Placental epithelial cell (primary cell): ENCODE results near the gene DLAT. TPM values are rescaled to one million over a fixed set of nuclear protein-coding genes. Genes with fewer than 3 reads are reported as not detected.

Experiments
- small RNA-seq: library from RNA; depleted of rRNA; stranded (forward); fragments of <200 nt; gene quantifications from one replicate; pipeline ENCODE3, GENCODE V24; 2012
- total RNA-seq: library from RNA; depleted of rRNA; stranded (reverse); fragments of >200 nt; gene quantifications from 2 replicates; pipeline ENCODE4 v1.2.3, GENCODE V29; 2012

The DLAT gene
- 18.1 and 24.6 TPM in 2 replicates for total RNA-seq

DNA sequence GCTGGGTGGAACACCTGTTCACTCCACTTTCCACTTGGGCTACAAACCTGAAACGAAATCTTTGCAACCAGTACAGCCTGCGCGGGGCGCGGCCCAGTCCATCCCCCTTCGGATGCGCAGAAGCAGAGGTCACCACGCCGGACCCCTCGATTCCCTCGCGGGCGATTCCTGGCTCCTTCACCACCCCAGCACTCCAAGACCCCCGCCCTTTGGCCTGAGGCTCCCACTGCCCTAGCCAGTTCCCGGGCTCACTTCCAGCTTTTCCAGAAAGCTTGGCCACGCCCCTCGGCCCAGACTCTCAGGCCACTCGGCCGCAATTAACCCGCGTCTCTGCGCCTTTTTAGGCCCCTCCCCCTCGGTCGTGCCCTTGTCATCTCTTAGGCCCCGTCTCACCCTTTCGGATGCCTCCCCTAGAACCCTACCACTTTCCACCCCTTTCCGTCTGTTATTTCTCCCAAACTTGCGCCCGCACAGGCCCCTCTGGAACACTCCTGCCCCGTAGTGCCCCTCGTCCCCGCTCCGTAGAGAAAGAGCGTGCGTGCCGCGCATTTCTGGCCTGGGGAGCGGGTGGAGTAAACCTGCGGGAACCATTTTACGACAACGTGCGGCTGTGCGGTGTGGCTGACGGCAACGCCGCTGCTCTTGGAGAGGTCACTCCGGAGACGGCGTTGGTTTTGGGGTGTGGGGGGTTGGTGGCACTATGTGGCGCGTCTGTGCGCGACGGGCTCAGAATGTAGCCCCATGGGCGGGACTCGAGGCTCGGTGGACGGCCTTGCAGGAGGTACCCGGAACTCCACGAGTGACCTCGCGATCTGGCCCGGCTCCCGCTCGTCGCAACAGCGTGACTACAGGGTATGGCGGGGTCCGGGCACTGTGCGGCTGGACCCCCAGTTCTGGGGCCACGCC, at the start of gene DLAT:
Gene DLAT (plus strand): TSS at position 636 of the 906 bp plus-strand sequence. CDS start 65 bp downstream, at position 701.

DNA sequence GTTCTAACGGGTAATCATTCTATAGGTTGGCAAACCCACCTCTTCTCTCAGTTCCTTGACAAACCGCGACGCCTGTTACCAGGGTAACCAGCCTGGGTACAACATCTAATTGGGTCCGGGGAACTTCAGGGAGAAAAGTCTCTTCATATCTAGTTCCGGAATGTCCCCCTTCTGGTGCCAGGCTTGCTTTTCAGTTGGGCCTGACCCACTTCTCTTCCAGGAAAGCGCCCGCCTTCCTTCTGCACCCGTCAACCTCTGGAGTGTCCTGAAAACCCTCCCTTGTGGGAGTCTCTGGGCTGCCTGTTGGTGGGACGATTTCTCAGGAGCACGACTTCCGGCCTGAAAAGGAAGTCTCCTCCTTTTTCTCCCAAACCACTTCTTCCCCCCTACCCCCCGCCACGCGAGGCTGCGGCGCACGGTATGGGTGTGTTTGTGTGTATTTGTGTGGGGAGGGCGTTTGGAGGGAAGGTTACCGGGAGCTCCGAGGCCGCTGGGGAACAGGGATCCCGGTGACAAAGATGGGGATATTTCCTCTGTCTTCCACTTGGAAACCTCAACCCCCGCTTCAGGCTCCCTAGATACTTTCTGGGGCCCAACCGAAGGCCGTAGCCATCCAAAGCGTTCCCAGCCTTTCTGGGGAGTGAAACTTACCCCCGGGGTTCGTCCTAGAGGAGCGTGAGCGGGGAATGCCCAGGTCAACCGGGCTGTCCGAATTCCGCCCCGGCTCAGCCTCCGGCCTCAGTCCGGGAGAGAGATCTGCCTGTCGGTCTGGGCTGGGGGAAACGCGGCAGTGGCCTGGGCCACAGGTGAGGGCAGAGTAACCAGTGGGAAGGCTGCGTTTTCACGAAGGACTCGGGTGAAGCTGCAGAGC, 49.0 kb downstream of the DLAT start, which contains the start of the genes NKAPD1 and PIH1D2:
Gene NKAPD1 (plus strand): TSS at position 359 of the 871 bp plus-strand sequence. CDS start 1,276 bp downstream, outside the sequence.
Gene PIH1D2 (minus strand): TSS at position 77 of the 871 bp plus-strand sequence. CDS start 843 bp downstream, outside the sequence.

DNA sequence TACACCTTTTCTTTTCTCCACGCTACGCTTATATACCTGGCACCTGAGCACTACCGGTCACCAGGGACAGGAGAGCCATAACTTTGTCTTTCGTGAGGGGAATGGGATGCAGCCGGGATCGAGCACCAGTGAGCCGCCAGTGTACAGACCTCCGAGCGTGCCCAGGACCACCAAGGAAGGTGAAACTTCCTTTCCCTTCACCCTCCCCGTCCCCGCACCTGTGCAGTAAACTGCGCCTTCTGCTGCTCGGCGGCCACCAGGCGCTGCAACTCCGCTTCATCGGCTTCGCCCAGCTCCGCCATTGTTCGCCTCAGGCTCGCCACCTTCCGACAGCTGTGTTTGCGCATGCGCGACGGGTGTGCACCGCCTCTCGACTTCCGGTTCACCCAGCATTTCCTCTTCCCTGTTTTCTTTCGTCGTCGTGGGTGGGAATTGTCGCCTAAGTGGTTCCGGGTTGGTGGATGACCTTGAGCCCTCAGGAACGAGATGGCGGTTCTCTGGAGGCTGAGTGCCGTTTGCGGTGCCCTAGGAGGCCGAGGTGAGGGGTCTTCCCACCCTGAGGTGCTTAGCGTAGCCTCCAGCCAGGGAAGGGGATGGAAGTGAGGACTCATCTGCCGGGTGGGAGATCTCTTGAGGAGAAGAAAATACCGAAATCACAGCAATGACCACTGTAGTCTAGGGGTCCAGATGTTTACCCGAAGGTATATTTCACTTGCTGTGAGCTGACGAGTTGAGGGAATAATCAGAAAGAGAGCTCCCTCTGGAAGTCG, 61.4 kb downstream of the DLAT start, which contains the start of the genes SDHD and TIMM8B:
Gene SDHD (plus strand): TSS at position 452 of the 770 bp plus-strand sequence. CDS start 35 bp downstream, at position 487.
Gene TIMM8B (minus strand): TSS at position 335 of the 770 bp plus-strand sequence. CDS start 33 bp downstream, at position 302.

Small RNA genes lying within 50 kb of the gene (small RNA-seq; reads per million reads assigned to genes)
- not detected for gene AP000907.3
- gene RNU6-893P: not detected

Other genes with a start within 250 kb of the DLAT start
- 30.6 and 66.7 TPM in 2 replicates for gene ALG9, start 153.8 kb upstream of the DLAT start, total RNA-seq
- 2.2 and 3.1 TPM in 2 replicates for gene FDXACB1, start 146.2 kb upstream of the DLAT start, total RNA-seq
- gene CFAP68, start 145.9 kb upstream of the DLAT start, total RNA-seq: 8.2 and 37.3 TPM in 2 replicates
- gene CRYAB, start 113.6 kb upstream of the DLAT start, total RNA-seq: 19.2 and 33.7 TPM in 2 replicates
- 0.87 TPM in 1 of 2 replicates, not detected in the other for gene HSPB2, start 112.7 kb upstream of the DLAT start, total RNA-seq
- 2.7 and 8.1 TPM in 2 replicates for gene C11orf52, start 106.5 kb upstream of the DLAT start, total RNA-seq
- gene DIXDC1, start 88.1 kb upstream of the DLAT start, total RNA-seq: 14.9 and 19.5 TPM in 2 replicates
- 1.7 and 4.3 TPM in 2 replicates for gene PIH1D2, start 48.6 kb downstream of the DLAT start, total RNA-seq
- 28.7 and 31.8 TPM in 2 replicates for gene NKAPD1, start 48.9 kb downstream of the DLAT start, total RNA-seq
- gene TIMM8B, start 61.3 kb downstream of the DLAT start, total RNA-seq: 30.7 and 37.7 TPM in 2 replicates
- gene SDHD, start 61.5 kb downstream of the DLAT start, total RNA-seq: 75.4 and 76.0 TPM in 2 replicates
- gene IL18, start 138.7 kb downstream of the DLAT start, total RNA-seq: 1.1 and 1.6 TPM in 2 replicates
- gene TEX12, start 142.0 kb downstream of the DLAT start, total RNA-seq: 0.11 TPM in 1 of 2 replicates, not detected in the other
- 0.43 and 1.2 TPM in 2 replicates for gene BCO2, start 150.1 kb downstream of the DLAT start, total RNA-seq
- 20.8 and 35.9 TPM in 2 replicates for gene PTS, start 201.0 kb downstream of the DLAT start, total RNA-seq
- gene PLET1, start 235.5 kb downstream of the DLAT start, total RNA-seq: not detected in 2 replicates